GM13976 (cell line): Measurements from ENCODE around the gene CST5.
A peak's percentile ranks its signal among the peaks of the same experiment; 100 is the strongest.

Source experiments
- DNase-seq: peaks from one replicate; pipeline ENCODE4 v3.0.0; 2012; ENCODE audit warnings: low spot score
- in situ Hi-C: fragments of 300-500 bp; cut with MboI; formaldehyde crosslinking; loops from one replicate; pipeline ENCODE4 v1.12.0; 2022; ENCODE audit warnings: low sequenced_read_pairs, mixed read lengths, inconsistent platforms; ENCODE audit not compliant: unreplicated experiment
- TF ChIP-seq, protein P1 (sequence below): IDR thresholded peaks from 2 replicates; pipeline ENCODE4 v1.5.1; 2012; ENCODE audit warnings: borderline replicate concordance, mild to moderate bottlenecking; ENCODE audit not compliant: insufficient read depth; ENCODE audit errors: extremely low read depth, missing control alignments, control extremely low read depth

The CST5 gene

DNA sequence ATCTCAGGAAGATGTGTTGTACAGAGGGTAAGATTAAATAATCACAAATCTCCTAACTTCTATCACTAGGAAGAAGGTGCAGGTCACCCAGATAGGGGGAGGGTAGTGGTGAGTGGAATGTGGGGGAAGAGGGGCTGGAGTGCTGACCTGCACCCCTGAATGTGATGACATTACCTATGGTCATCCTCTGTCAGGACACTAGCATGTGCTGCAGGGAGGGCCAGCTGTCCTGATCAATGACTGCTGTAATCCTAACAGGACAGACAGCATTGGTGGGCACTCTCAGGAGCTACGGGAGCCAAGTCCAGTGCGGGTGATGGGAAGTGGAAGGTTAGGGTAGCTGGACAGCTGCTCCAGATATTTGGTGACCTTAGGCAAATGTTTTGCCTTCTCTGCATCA lies 45.2 kb upstream of the CST5 start:
- no peak for DNase-seq
- in situ Hi-C loops = no loop called here
- TF ChIP-seq, protein P1, sequence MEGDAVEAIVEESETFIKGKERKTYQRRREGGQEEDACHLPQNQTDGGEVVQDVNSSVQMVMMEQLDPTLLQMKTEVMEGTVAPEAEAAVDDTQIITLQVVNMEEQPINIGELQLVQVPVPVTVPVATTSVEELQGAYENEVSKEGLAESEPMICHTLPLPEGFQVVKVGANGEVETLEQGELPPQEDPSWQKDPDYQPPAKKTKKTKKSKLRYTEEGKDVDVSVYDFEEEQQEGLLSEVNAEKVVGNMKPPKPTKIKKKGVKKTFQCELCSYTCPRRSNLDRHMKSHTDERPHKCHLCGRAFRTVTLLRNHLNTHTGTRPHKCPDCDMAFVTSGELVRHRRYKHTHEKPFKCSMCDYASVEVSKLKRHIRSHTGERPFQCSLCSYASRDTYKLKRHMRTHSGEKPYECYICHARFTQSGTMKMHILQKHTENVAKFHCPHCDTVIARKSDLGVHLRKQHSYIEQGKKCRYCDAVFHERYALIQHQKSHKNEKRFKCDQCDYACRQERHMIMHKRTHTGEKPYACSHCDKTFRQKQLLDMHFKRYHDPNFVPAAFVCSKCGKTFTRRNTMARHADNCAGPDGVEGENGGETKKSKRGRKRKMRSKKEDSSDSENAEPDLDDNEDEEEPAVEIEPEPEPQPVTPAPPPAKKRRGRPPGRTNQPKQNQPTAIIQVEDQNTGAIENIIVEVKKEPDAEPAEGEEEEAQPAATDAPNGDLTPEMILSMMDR = no peak

DNA sequence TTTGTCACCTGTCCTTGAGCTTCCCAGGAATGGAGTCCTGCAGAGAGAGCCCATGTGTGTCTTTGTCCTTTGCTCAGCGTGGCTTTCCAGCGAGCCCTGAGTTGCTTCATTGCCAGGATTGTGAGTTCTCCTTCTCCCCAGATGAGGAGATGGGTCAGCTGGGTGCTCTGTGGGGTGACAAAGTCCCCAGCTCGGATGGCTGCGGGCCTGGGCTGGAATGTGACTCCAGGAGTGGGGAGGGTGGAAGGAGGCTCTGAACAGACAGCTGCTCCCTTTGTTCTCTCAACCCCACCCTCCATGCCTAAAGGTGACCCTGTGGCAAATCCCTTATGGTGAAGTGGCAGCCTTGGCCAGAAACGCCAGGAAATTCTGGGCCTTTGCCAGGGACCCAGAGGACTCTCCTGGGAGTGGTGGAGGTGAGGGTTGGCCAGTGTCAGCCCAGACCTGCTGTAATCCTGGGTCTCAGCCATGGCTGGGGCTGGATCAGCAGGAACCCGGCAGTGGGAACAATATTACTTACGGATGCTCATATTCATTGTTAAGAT lies 44.4 kb upstream of the CST5 start:
- in situ Hi-C loops = no loop called here
- TF ChIP-seq, protein P1 = no peak
- DNase-seq = no peak

DNA sequence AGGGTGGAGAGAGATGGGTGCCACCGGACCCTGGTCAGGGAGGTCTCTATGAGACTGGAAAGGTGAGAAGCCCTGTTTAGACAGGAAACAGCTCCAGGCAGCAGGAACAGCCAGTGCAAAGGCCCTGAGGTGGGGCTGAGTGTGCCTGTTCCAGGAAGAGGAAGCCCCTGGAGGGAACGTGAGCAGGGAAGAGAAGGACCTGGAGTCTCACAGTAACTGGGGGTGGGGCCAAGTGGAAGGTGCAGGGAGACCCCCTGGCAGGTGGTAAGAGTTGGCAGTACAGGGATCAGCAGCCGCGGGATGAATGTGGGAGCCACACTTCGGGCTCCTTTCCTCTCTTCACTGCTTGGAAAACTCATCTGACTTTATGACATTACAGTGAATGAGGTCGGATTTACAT lies 43.8 kb upstream of the CST5 start:
- TF ChIP-seq, protein P1 = no peak
- in situ Hi-C loops = no loop called here
- no peak for DNase-seq

DNA sequence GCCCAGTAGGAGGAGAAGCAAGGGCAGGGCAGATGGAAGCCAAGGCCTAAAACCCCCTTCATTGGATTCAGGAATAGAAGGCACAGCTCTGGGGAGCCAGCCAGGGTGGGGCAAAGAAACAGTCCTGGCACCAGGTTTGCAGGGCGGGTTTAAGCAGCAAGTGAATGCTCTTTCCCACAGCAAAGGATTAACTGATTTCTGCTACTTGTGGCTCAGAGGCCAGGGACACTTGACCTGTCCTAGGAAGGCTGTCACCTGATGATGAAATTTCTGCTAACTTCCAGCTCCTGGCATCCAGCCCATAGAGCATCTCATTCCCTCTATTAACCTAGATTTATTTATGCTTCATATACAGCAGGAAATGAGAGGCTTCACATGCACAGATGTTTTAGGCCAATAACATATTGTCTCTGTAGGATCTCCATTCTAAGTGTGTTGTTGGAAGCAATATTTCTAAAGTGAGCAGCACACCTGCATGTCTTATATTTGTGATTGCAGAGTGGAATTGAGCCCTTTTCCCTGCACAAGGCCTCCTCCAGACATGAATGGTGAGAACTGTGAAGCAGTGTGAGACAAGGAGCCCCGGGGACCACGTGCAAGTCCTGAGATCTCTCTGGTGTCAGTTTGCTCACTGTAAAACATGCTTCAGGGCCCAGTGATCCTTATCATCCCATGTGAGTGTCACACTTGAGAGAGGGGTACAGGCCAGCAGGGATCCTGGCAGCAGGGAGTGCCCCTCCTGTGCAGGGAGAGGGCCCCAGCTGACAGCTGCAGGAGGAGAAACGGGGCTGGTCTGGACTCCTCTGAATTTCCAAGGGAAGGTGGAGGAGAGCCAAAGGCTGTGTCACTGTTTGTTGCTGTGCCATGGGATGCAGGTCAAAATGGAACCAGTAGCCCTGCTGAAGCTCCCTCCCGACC lies 41.1 kb upstream of the CST5 start:
- in situ Hi-C loops = no loop called here
- TF ChIP-seq, protein P1 = no peak
- DNase-seq = no peak

DNA sequence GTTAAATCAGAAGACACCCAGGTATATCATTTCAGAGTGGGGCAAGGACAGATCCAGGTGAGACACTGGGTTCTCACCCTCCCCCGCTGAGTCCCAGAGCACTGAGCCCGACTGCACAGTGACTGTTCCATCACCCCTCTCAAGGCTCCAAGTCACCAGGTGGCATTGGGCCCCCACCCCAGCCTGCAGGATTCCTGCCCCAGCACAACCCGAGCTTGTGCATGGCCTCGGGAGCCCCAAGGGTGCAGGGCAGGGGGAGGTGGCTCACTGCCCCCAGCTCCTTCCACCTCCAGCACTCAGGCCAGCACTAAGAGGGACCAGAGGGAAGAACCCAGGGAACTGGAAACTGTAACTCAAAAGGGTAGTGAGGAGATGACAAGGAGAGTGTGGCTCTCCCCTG lies 39.3 kb upstream of the CST5 start:
- TF ChIP-seq, protein P1 = no peak
- in situ Hi-C loops = no loop called here
- no peak for DNase-seq

DNA sequence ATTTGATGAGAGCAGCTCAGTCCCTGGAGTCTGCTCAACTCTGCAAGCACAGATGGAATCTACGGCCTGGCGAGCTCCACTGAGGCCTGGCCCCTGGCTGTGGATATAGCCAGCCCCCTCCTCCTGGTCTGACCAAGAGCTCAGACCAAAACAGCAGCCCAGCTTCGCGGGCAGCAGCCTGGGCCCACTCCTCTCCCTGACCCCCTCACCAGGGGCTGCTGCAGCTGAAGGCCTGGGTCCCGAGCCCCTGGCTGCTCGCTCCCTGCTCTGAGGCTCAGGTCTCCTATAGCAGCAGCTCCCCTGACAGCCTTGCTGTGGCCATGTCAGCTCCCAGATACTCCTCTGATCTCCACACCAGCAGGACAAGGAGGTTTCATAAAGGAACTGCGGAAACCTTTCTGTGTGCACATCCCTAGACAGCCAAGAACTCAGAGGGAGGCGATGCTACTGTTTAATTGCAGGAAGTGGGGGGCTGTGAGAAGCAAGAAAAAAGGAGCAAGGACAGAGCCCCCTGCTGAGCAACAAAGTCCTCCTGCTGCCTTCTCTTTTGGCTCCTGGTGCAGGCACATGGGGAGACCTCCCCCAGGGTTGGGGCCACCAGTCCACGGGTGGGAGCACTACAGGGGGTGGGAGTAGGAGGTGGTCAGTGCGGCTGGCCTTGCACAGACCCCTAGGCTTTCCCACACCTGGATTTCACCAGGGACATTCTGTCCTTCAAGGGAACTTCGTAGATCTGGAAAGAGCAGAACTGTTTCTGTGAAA lies 38.7 kb upstream of the CST5 start:
- peak; percentile 0 for DNase-seq
- TF ChIP-seq, protein P1 = no peak
- in situ Hi-C loops = no loop called here
